ENCODE measurements around the gene HMX1.

DNA sequence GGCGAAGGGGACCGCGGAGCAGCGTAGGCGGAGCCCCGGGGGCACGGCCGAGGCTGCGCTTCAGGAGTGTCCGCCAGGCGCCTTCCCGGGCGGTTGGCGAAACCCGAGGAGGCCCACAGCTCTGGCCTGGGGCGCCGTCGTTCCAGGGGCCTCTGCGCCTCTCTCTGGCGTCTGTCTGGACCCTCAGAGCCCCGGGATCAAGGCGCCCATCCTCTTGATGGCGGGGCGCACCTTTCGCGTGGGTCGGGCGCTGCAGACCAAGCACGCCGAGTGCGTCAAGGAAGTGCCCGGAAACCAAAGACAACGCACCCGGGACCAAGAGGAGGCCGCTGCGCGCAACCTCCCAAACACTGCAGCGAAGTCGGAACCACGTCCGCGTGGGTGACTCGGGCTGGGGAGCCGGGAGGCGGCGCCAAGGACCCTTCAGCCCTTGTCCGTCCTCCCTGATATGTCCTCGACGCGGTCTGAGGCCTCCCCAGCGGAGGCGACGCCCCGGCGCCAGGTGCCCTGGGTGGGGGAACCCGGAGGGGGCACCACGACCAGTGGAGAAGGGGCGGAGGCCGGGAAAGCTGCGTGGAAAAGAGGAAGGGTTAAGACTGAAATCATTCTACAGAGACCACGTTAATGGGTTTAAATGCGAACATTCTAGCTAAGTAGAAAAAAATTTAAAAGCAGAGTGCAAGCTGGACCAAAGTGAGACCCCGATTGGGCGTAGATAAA, 9.9 kb downstream of the HMX1 start:
- TF ChIP-seq, protein P1, sequence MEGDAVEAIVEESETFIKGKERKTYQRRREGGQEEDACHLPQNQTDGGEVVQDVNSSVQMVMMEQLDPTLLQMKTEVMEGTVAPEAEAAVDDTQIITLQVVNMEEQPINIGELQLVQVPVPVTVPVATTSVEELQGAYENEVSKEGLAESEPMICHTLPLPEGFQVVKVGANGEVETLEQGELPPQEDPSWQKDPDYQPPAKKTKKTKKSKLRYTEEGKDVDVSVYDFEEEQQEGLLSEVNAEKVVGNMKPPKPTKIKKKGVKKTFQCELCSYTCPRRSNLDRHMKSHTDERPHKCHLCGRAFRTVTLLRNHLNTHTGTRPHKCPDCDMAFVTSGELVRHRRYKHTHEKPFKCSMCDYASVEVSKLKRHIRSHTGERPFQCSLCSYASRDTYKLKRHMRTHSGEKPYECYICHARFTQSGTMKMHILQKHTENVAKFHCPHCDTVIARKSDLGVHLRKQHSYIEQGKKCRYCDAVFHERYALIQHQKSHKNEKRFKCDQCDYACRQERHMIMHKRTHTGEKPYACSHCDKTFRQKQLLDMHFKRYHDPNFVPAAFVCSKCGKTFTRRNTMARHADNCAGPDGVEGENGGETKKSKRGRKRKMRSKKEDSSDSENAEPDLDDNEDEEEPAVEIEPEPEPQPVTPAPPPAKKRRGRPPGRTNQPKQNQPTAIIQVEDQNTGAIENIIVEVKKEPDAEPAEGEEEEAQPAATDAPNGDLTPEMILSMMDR (IDR thresholded peaks at IDR 0.05; ENCODE audit: low read depth, low read length): no peak
- TF ChIP-seq, protein P2, sequence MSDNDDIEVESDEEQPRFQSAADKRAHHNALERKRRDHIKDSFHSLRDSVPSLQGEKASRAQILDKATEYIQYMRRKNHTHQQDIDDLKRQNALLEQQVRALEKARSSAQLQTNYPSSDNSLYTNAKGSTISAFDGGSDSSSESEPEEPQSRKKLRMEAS (IDR thresholded peaks at IDR 0.05; ENCODE audit: low read depth, low read length): no peak

Data from NB4 (cell line).